ENCODE results near the gene SF3B1. TPM values are rescaled to one million over a fixed set of nuclear protein-coding genes. Genes with fewer than 3 reads are reported as not detected.

SF3B1 gene
- total RNA-seq, 1 donor from 2014 or later: 414 TPM

DNA sequence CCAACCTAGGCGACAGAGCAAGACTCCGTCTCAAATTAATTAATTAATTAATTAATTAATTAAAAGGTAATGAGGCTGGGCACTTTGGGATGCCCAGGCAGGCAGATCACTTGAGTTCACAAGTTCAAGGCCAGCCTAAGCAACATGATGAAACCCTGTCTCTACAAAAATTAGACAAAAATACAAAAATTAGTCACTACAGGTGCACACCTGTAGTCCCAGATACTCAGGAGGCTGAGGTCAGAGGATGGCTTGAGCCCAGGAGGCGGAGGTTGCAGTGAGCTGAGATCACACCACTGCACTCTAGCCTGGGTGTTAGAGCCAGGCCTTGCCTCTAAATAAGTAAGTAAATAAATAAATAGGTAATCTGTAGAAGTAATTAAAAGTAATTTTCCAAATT is 6.8 kb downstream of the SF3B1 start:
- Mint-ChIP-seq H3K27ac (no peak overlapping the region), H3K4me3 (no peak overlapping the region), H3K36me3 (peaks cover 9% of the 10 kb centered on the region), H3K27me3 (ENCODE audit: low read depth) (no peaks in the 10 kb centered on the region), H3K4me1 (peaks cover 33% of the 10 kb centered on the region), H3K9me3 (no peaks in the 10 kb centered on the region)
- TF ChIP-seq CTCF (IDR thresholded peaks at IDR 0.05; ENCODE audit: unreplicated experiment): no peak
- no peak for DNase-seq (ENCODE audit: low spot score in 2 of 2, unreplicated experiment in 2 of 2)

- Mint-ChIP-seq H3K36me3 (peaks cover 10% of the 10 kb centered on the region), H3K4me3 (no peak overlapping the region), H3K27ac (peak overlapping the region; percentile 13)
Measured at GRCh38 chr2:197426723-197427603, 7.9 kb downstream of the SF3B1 start.

GRCh38 chr2:197425550-197425949 is 9.3 kb downstream of the SF3B1 start:
- no peak overlapping the region for H3K4me3 Mint-ChIP-seq
- peaks cover 17% of the 10 kb centered on the region for H3K4me1 Mint-ChIP-seq
- no peak for TF ChIP-seq CTCF (IDR thresholded peaks at IDR 0.05; ENCODE audit: unreplicated experiment)
- no peak for DNase-seq (ENCODE audit: low spot score in 2 of 2, unreplicated experiment in 2 of 2)
- H3K9me3 Mint-ChIP-seq: no peaks in the 10 kb centered on the region
- no peaks in the 10 kb centered on the region for H3K27me3 Mint-ChIP-seq (ENCODE audit: low read depth)
- peak overlapping the region; percentile 9 for H3K27ac Mint-ChIP-seq
- H3K36me3 Mint-ChIP-seq: peaks cover 13% of the 10 kb centered on the region

More at GRCh38 chr2:197426723-197427603, 7.9 kb downstream of the SF3B1 start:
- TF ChIP-seq CTCF (IDR thresholded peaks at IDR 0.05; ENCODE audit: unreplicated experiment): no peak
- DNase-seq (ENCODE audit: low spot score in 2 of 2, unreplicated experiment in 2 of 2): no peak
- H3K4me1 Mint-ChIP-seq: peaks cover 28% of the 10 kb centered on the region
- no peaks in the 10 kb centered on the region for H3K27me3 Mint-ChIP-seq (ENCODE audit: low read depth)
- no peaks in the 10 kb centered on the region for H3K9me3 Mint-ChIP-seq

DNA sequence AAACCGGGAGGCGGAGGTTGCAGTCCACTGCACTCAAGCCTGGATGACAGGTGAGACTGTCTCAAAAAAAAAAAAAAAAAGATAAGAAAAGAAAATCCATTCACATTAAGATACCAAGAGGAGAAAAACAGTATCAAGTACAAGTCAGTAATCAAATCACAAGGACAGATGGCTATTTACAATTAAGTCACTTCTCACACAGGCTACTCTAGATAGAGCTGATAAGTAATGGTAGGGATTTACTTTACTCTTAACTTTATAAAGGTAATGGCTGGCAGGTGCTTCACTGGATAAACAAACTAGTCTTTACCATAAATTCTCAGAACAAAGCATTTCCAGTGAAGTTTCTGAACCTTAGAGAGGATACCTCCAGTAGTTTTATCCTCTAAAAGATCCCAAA is 11.5 kb downstream of the SF3B1 start:
- no peak for DNase-seq (ENCODE audit: low spot score in 2 of 2, unreplicated experiment in 2 of 2)
- H3K36me3 Mint-ChIP-seq: peaks cover 7% of the 10 kb centered on the region
- no peaks in the 10 kb centered on the region for H3K27me3 Mint-ChIP-seq (ENCODE audit: low read depth)
- peaks cover 13% of the 10 kb centered on the region for H3K4me1 Mint-ChIP-seq
- no peaks in the 10 kb centered on the region for H3K9me3 Mint-ChIP-seq
- no peak overlapping the region for H3K4me3 Mint-ChIP-seq
- no peak for TF ChIP-seq CTCF (IDR thresholded peaks at IDR 0.05; ENCODE audit: unreplicated experiment)
- no peak overlapping the region for H3K27ac Mint-ChIP-seq

- H3K36me3 Mint-ChIP-seq: peaks cover 26% of the 10 kb centered on the region
- no peak for TF ChIP-seq CTCF (IDR thresholded peaks at IDR 0.05; ENCODE audit: unreplicated experiment)
Measured at GRCh38 chr2:197419438-197419837, 15.4 kb downstream of the SF3B1 start.

More at GRCh38 chr2:197419438-197419837, 15.4 kb downstream of the SF3B1 start:
- H3K9me3 Mint-ChIP-seq: no peaks in the 10 kb centered on the region
- no peaks in the 10 kb centered on the region for H3K27me3 Mint-ChIP-seq (ENCODE audit: low read depth)
- no peak for DNase-seq (ENCODE audit: low spot score in 2 of 2, unreplicated experiment in 2 of 2)
- H3K4me3 Mint-ChIP-seq: no peak overlapping the region
- H3K27ac Mint-ChIP-seq: no peak overlapping the region
- H3K4me1 Mint-ChIP-seq: no peaks in the 10 kb centered on the region

Measured in mesothelial cell of epicardium (in vitro differentiated cells).